HCT116 (cell line): ENCODE measurements around the gene CAMKMT. TPM values are rescaled to one million over a fixed set of nuclear protein-coding genes. Genes with fewer than 3 reads are reported as not detected.

ENCODE experiments used
- ATAC-seq: fragments of 200-7000 bp; cut with Tn5 transposase; 2 replicates; pipeline ENCODE4 v1.9.1; 2020; ENCODE audit warnings: mild to moderate bottlenecking, moderate library complexity
- BruUV-seq: library from RNA; stranded (reverse); fragments of 400-500 nt; replicated peaks from 2 replicates; lab custom pipeline; 2021; lab: Mats Ljungman, UMichigan
- CTCF ChIA-PET: fragments of 300-600 bp; sonication (Branson Sonifier 250); formaldehyde crosslinking; loops from one replicate; lab custom pipeline; 2021; ENCODE audit warnings: antibody characterized with exemption; lab: Charles Lee
- POLR2A ChIA-PET: fragments of 300-600, 350-600 bp; sonication (Branson Sonifier 250); formaldehyde crosslinking; loops from one replicate; lab custom pipeline; 2021; ENCODE audit warnings: antibody characterized with exemption; lab: Charles Lee
- RAD21 ChIA-PET, 2 experiments: fragments of 300-600 bp; sonication (Branson Sonifier 250); formaldehyde crosslinking; loops; one replicate each; lab custom pipeline; 2023; ENCODE audit warnings: low total read pairs in 2 of 2; ENCODE audit not compliant: uncharacterized antibody in 2 of 2, unreplicated experiment in 2 of 2, low non-redundant PET in 1 of 2; lab: Charles Lee
- DNase-seq: peaks from one replicate; pipeline ENCODE4 v3.0.0-alpha.2; 2010; ENCODE audit warnings: low read depth, low spot score
- H2AFZ ChIP-seq: fragments of 200-600 bp; shearing (Covaris generic), sonication (generic); 2 replicates; pipeline ENCODE4 v1.6.1; 2017; ENCODE audit warnings: low read depth, mixed run types, mixed read lengths, antibody characterized with exemption, low read length; ENCODE audit not compliant: poor library complexity, severe bottlenecking
- H3K27ac ChIP-seq: 2 replicates; pipeline ENCODE4 v1.5.1; 2012; ENCODE audit warnings: low read depth, low read length
- H3K27me3 ChIP-seq: fragments of 200-600 bp; sonication (generic); 2 replicates; pipeline ENCODE4 v1.6.1; 2016; ENCODE audit warnings: mixed run types, low read length, mixed read lengths; ENCODE audit not compliant: insufficient read depth
- H3K36me3 ChIP-seq, 2 experiments: fragments of 200-500 bp in 1 of 2; fragments of 200-600 bp in 1 of 2; sonication (Bioruptor generic) in 1 of 2; sonication (generic) in 1 of 2; 2 replicates each; pipeline versions ENCODE4 v1.5.1 to v1.6.1; 2014 to 2016; ENCODE audit warnings: low read length in 2 of 2, inconsistent platforms in 1 of 2, mixed read lengths in 1 of 2, mixed run types in 1 of 2; ENCODE audit not compliant: insufficient read depth in 2 of 2, control insufficient read depth in 1 of 2
- H3K4me1 ChIP-seq, 2 experiments: fragments of 200-600 bp in 1 of 2; sonication (generic) in 1 of 2; 2 replicates each; pipeline versions ENCODE4 v1.5.1 to v1.6.1; 2012 to 2017; ENCODE audit warnings: low read length in 2 of 2, inconsistent platforms in 1 of 2, mild to moderate bottlenecking in 1 of 2, mixed read lengths in 1 of 2, mixed run types in 1 of 2, moderate library complexity in 1 of 2; ENCODE audit not compliant: insufficient read depth in 2 of 2, control insufficient read depth in 1 of 2
- H3K4me2 ChIP-seq: fragments of 200-600 bp; sonication (generic); 2 replicates; pipeline ENCODE4 v1.6.1; 2017; ENCODE audit warnings: mixed run types, low read length, mixed read lengths
- H3K4me3 ChIP-seq, 2 experiments: fragments of 200-600 bp in 1 of 2; sonication (generic) in 1 of 2; replicated peaks in 1 of 2; 2 replicates each; pipeline ENCODE4 v1.5.1; 2011 to 2016; ENCODE audit warnings: low read length in 2 of 2, control low read depth in 1 of 2, low read depth in 1 of 2, mild to moderate bottlenecking in 1 of 2, mixed read lengths in 1 of 2, mixed run types in 1 of 2
- H3K79me2 ChIP-seq: fragments of 200-600 bp; sonication (generic); 2 replicates; pipeline ENCODE4 v1.6.1; 2017; ENCODE audit warnings: mild to moderate bottlenecking, mixed run types, low read length, moderate library complexity, mixed read lengths; ENCODE audit not compliant: insufficient read depth
- H3K9ac ChIP-seq: fragments of 200-600 bp; sonication (generic); 2 replicates; pipeline ENCODE4 v1.6.1; 2016; ENCODE audit warnings: low read length, mixed read lengths
- H3K9me2 ChIP-seq: fragments of 200-600 bp; sonication (generic), shearing (Covaris generic); 2 replicates; pipeline ENCODE4 v1.6.1; 2017; ENCODE audit warnings: mixed run types, mild to moderate bottlenecking, moderate library complexity; ENCODE audit not compliant: insufficient read depth
- H3K9me3 ChIP-seq, 2 experiments: fragments of 200-500 bp in 1 of 2; fragments of 200-600 bp in 1 of 2; sonication (Bioruptor generic) in 1 of 2; sonication (generic) in 1 of 2; 2 replicates each; pipeline ENCODE4 v1.6.1; 2014 to 2017; ENCODE audit warnings: low read length in 2 of 2, mixed read lengths in 2 of 2, inconsistent platforms in 1 of 2, low read depth in 1 of 2, mild to moderate bottlenecking in 1 of 2, mixed run types in 1 of 2, moderate library complexity in 1 of 2; ENCODE audit not compliant: control insufficient read depth in 1 of 2, insufficient read depth in 1 of 2
- H4K20me1 ChIP-seq: fragments of 200-600 bp; sonication (generic), shearing (Covaris generic); 2 replicates; pipeline ENCODE4 v1.6.1; 2017; ENCODE audit warnings: mixed run types, mild to moderate bottlenecking, moderate library complexity; ENCODE audit not compliant: insufficient read depth
- ATF3 ChIP-seq: IDR thresholded peaks from 2 replicates; pipeline ENCODE4 v1.6.1; 2012
- CBX3 ChIP-seq: IDR thresholded peaks from 2 replicates; pipeline ENCODE4 v1.6.1; 2012; ENCODE audit warnings: low read depth
- FOSL1 ChIP-seq: IDR thresholded peaks from 2 replicates; pipeline ENCODE4 v1.6.1; 2012; ENCODE audit warnings: low read depth
- RAD21 ChIP-seq: IDR thresholded peaks from 2 replicates; pipeline ENCODE4 v1.6.1; 2012; ENCODE audit warnings: low read depth, mild to moderate bottlenecking
- REST ChIP-seq: IDR thresholded peaks from 2 replicates; pipeline ENCODE4 v1.6.1; 2012; ENCODE audit warnings: low read depth
- SIN3A ChIP-seq: IDR thresholded peaks from 2 replicates; pipeline ENCODE4 v1.6.1; 2012; ENCODE audit warnings: low read depth
- SP1 ChIP-seq: IDR thresholded peaks from 2 replicates; pipeline ENCODE4 v1.6.1; 2012; ENCODE audit warnings: low read depth
- TCF7L2 ChIP-seq: IDR thresholded peaks from 2 replicates; pipeline ENCODE4 v1.7.0; 2011; ENCODE audit warnings: borderline replicate concordance, inconsistent platforms; ENCODE audit not compliant: insufficient read depth, insufficient read length; ENCODE audit errors: extremely low read depth
- YY1 ChIP-seq: IDR thresholded peaks from 2 replicates; pipeline ENCODE4 v1.6.1; 2011; ENCODE audit warnings: low read length, low read depth, moderate library complexity, mild to moderate bottlenecking; ENCODE audit not compliant: insufficient replicate concordance; ENCODE audit errors: extremely low read depth
- ZNF274 ChIP-seq: fragments of 200-500 bp; sonication (Bioruptor generic); IDR thresholded peaks from 2 replicates; pipeline ENCODE4 v1.6.1; 2014; ENCODE audit warnings: mild to moderate bottlenecking, low read depth, low read length, inconsistent platforms
- intact Hi-C: fragments of 100-400 bp; cut with micrococcal nuclease; formaldehyde crosslinking; loops from 2 replicates; pipeline ENCODE4 v1.10.0; 2022
- total RNA-seq: library from RNA; stranded (reverse); gene quantifications from one replicate; pipeline ENCODE4 v1.2.1, GENCODE V29; 2021; ENCODE audit not compliant: unreplicated experiment

Gene CAMKMT
- total RNA-seq, 1 experiment from 2014 or later: 10.6 TPM

GRCh38 chr2:44628297-44628696, 266.6 kb downstream of the CAMKMT start:
- Histone ChIP-seq H3K27ac (no peak overlapping the region), H3K79me2 (no peaks in the 10 kb centered on the region), H3K9ac (no peak overlapping the region), H3K27me3 (no peaks in the 10 kb centered on the region), H3K9me3 (no peaks in the 10 kb centered on the region), H2AFZ (no peak overlapping the region), H3K9me2 (no peaks in the 10 kb centered on the region; the same call in 1 of the 2 replicates), H3K4me2 (no peak overlapping the region), H4K20me1 (no peaks in the 10 kb centered on the region), H3K4me3 (no peak overlapping the region), H3K36me3 (no peaks in the 10 kb centered on the region), H3K4me1 (no peaks in the 10 kb centered on the region)
- ChIA-PET RAD21 (no interaction called here), POLR2A (interaction anchor here (0.8 kb wide), 1 partner anchor 10 kb away, joined by 3 read pairs; no protein-coding TSS in a partner anchor), CTCF (no interaction called here)
- BruUV-seq: no TSS peak
- intact Hi-C loops: no loop called here
- TF ChIP-seq FOSL1: no peak
- no peak for TF ChIP-seq ATF3
- TF ChIP-seq CBX3: no peak
- no peak for TF ChIP-seq YY1
- no peak for TF ChIP-seq RAD21
- no peak for TF ChIP-seq TCF7L2
- no peak for TF ChIP-seq REST
- TF ChIP-seq ZNF274: no peak
- no peak for TF ChIP-seq SP1
- TF ChIP-seq SIN3A: no peak
- ATAC-seq: no peak
- DNase-seq: no peak
